GM18517 (cell line): ENCODE measurements around the gene PKNOX1.
"Not testable (repeated sequence)": the region's sequence is repeated elsewhere in the genome, so short reads cannot be mapped to it uniquely, and the experiment has no call there.

Experiments
- ATAC-seq: cut with Tn5 transposase; IDR thresholded peaks from one replicate; pipeline ENCODE4 v1.9.1; 2021; ENCODE audit warnings: mild to moderate bottlenecking, moderate library complexity; ENCODE audit not compliant: unreplicated experiment

PKNOX1 gene

GRCh38 chr21:43016728-43017127 is 42.4 kb downstream of the PKNOX1 start:
- no peak for ATAC-seq

GRCh38 chr21:43018519-43018918 is 44.2 kb downstream of the PKNOX1 start:
- ATAC-seq = no peak

- no peak for ATAC-seq
Measured at GRCh38 chr21:43020177-43020576, 45.8 kb downstream of the PKNOX1 start.

GRCh38 chr21:43020771-43021170 is 46.4 kb downstream of the PKNOX1 start:
- ATAC-seq = no peak

- no peak for ATAC-seq
Measured at GRCh38 chr21:43021191-43021590, 46.8 kb downstream of the PKNOX1 start.

GRCh38 chr21:43021756-43022600 is 47.6 kb downstream of the PKNOX1 start:
- ATAC-seq = no peak

- no peak for ATAC-seq
Measured at GRCh38 chr21:43023175-43023574, 48.8 kb downstream of the PKNOX1 start.

GRCh38 chr21:43024439-43025136 is 50.2 kb downstream of the PKNOX1 start:
- no peak for ATAC-seq

- ATAC-seq = no peak
Measured at GRCh38 chr21:43025636-43026180, 51.3 kb downstream of the PKNOX1 start.

- no peak for ATAC-seq
Measured at GRCh38 chr21:43027846-43028731, 53.7 kb downstream of the PKNOX1 start.

GRCh38 chr21:43029785-43030184 is 55.4 kb downstream of the PKNOX1 start:
- no peak for ATAC-seq

GRCh38 chr21:43031121-43031619 is 56.8 kb downstream of the PKNOX1 start:
- ATAC-seq = no peak

GRCh38 chr21:43034101-43034500 is 59.7 kb downstream of the PKNOX1 start:
- ATAC-seq = no peak

GRCh38 chr21:43034826-43035225 is 60.5 kb downstream of the PKNOX1 start:
- no peak for ATAC-seq

GRCh38 chr21:43036889-43037288 is 62.5 kb downstream of the PKNOX1 start:
- not testable (repeated sequence) for ATAC-seq

- ATAC-seq = not testable (repeated sequence)
Measured at GRCh38 chr21:43037918-43038658, 63.7 kb downstream of the PKNOX1 start.

GRCh38 chr21:43038659-43039044 is 64.3 kb downstream of the PKNOX1 start:
- ATAC-seq = not testable (repeated sequence)

- not testable (repeated sequence) for ATAC-seq
Measured at GRCh38 chr21:43042169-43042568, 67.8 kb downstream of the PKNOX1 start.

GRCh38 chr21:43043291-43043690 is 68.9 kb downstream of the PKNOX1 start:
- not testable (repeated sequence) for ATAC-seq

GRCh38 chr21:43044547-43044946 is 70.2 kb downstream of the PKNOX1 start:
- ATAC-seq = not testable (repeated sequence)
